Hematopoietic multipotent progenitor cell treated with erythropoietin and hydrocortisone succinate and interleukin-3 and kit ligand, for 17 days (in vitro differentiated cells): ENCODE measurements around the gene MX2.
"Not testable (repeated sequence)": the region's sequence is repeated elsewhere in the genome, so short reads cannot be mapped to it uniquely, and the experiment has no call there.

ENCODE experiments used
- DNase-seq: peaks from one replicate; pipeline ENCODE4 v3.0.0-alpha.2; 2015; ENCODE audit warnings: low spot score

The MX2 gene

DNA sequence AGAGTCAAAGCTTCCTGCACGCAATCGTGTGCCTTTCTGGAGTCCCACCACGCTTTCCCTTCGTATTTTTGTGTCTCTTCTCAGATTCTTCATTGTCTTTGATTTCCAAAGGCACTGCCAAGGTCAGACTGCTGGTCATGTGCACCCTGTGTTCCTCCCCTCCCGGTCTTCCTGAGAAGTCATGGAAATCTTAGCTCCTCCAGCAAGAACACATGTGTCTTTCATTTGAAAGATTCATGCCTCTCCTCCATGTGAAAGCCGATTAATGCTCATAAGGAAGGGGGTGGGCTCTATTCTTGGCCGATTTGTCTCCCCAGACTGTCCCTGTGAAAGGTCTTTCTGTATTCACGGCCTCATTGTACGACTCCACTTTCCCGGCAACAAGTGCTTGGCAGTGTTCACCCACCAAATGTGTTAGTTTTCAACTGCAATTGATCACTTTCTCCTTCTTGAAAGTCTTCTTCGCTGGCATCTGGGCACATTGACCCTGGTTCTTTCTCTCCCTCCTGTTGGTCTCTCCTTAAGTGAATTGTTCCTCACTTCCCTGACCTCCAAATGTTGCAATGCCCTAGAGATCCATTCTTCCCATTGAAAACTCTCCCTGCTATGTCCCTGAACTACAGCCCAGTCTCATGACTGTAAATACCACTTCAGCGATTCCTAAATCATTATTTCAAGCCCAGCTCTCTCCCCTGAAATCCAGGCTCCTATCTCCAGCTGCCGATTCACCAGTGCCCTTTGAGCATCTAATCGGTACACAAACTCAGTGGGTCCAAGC lies 25.4 kb downstream of the MX2 start:
- DNase-seq: no peak

GRCh38 chr21:41387824-41388223 lies 26.0 kb downstream of the MX2 start:
- DNase-seq: no peak

DNA sequence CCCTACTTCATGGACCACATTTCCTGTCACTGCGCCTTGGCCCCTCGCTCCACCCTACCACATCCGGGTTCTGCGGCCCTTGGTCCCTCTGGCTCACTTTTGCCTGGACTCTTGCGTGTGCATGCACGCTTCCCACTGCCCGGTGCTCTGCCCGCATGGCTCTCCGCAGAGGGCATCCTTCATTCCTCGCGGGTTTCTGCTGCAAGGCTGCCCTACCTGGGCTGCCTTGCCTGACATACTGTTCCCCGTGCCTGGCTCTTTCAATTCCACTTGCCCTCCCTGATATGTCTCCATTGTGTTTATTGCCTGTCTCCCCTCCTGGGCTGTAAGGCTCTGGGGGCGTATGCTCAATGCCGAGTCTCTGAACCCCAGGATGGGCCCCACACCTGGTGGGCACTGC lies 26.4 kb downstream of the MX2 start:
- DNase-seq: no peak

DNA sequence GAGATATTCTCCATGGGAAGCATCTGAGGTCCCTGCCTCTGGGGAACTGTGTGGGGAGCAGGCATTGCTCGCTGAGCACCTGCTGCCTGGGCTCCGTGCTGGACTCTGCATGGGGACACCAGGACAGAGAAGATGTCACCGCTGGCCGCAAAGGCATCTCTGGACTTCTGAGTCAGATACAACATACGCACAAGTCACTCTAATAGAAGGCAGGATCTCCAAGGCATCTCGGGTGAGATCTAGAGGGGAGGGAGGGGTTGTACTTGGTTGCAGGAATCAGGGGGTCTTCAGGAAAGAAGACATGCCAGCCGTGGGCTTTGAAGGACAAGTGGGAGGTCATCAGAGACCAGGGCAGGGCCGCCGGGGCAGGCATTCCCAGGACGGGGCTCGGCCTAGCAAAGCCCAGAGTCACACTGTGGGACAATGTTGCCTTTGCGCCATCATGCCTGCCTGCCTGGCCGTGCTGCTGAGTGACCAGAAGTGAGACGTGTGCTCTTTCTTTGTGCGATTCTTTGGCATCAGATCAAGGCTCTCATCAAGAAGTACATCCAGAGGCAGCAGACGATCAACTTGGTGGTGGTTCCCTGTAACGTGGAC lies 28.3 kb downstream of the MX2 start:
- DNase-seq: no peak

GRCh38 chr21:41393876-41394465 lies 32.1 kb downstream of the MX2 start:
- DNase-seq: no peak

DNA sequence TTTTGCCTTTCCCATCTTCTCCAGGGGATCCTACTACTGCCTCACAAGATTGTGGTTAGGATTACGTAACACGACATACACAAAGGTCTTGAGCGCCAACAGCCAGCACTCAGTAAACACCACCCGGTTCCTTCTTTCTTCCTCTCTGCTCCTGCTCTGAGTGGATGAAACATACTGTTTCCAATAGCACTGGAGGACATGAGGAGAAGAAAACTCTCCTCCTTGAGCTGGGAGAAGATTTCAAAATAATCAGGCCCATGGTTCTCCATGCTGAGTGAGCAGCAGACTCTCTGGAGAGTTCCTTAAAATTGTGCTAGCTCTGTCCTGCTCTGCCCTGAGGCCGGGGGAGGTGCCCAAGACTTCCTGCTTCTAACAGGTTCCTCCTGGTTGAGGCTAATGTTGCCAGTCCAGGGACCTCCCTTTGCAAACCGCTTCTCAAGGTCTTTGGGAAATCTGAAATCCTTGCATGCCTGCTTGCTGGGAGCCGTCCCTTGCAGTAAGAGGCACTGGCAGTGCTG lies 34.8 kb downstream of the MX2 start:
- DNase-seq: no peak

DNA sequence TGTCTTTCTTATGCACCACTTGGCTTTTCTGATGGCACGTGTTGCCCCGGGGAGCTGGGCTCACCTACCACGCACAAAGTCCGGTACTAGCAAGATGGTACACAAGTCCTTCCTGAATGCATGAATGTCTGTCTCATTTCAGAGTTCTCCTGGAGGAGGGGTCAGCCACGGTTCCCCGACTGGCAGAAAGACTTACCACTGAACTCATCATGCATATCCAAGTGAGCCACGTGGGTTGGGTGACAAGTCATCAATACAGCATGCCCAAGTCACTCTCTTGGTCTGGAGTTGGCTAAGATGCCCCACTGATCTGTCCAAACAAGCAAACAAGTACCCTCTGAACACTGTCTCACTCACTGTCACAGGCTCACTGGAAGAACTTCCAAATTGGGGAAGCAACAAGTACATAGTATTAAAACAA lies 35.7 kb downstream of the MX2 start:
- no peak for DNase-seq

- DNase-seq: no peak
Measured at GRCh38 chr21:41398251-41398650, 36.4 kb downstream of the MX2 start.

DNA sequence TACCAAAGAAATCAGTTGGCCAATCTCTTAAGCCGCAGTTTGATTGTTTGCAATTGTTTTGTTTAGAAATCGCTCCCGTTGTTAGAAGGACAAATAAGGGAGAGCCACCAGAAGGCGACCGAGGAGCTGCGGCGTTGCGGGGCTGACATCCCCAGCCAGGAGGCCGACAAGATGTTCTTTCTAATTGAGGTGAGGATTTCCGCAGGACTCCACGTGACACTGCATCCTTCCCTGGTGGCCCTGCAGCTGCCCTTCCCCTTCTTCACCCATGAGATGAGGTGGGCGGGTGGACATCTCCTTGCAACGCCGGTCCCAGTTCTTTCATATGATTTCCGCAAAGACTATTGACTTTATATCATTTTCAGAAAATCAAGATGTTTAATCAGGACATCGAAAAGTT lies 37.0 kb downstream of the MX2 start:
- no peak for DNase-seq

GRCh38 chr21:41399246-41399800 lies 37.5 kb downstream of the MX2 start:
- DNase-seq: no peak

- no peak for DNase-seq
Measured at GRCh38 chr21:41402231-41402630, 40.4 kb downstream of the MX2 start.

DNA sequence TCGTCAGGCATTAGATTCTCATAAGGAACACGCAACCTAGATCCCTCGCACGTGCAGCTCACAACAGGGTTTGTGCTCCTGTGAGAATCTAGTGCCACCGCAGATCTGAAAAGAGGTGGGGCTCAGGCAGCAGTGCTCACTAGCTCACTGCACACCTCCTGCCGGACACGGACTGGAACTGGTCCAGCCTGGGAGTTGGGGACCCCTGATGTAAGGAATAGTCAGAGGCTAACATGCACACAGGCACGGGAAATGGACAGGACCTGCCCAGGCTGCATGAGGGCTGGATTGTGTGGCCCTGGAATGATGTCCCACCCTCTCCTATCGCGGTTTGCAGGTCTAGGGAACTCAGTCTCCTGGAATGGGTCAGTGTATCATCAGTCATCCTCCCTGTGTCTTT lies 41.0 kb downstream of the MX2 start:
- DNase-seq: no peak

GRCh38 chr21:41403331-41403730 lies 41.5 kb downstream of the MX2 start:
- DNase-seq: no peak

- no peak for DNase-seq
Measured at GRCh38 chr21:41403966-41404365, 42.1 kb downstream of the MX2 start.

DNA sequence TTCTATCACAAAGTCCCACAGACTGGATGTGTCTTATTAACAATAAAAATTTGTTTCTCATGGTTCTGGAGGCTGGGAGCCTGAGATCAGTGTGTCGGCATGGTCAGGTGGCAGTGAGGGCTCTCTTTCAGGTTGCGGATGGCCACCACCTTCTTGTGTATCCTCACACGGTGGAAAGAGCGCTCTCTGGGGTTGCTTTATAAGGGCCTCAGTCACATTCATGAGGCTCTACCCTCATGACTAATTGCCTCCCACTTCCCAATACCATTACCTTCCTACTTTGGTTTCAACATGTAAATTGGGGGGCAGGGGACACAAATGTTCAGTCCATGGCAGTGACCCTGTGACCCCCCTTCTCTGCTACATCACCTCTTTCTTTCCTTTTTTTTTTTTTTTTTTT lies 43.5 kb downstream of the MX2 start:
- DNase-seq: no peak

DNA sequence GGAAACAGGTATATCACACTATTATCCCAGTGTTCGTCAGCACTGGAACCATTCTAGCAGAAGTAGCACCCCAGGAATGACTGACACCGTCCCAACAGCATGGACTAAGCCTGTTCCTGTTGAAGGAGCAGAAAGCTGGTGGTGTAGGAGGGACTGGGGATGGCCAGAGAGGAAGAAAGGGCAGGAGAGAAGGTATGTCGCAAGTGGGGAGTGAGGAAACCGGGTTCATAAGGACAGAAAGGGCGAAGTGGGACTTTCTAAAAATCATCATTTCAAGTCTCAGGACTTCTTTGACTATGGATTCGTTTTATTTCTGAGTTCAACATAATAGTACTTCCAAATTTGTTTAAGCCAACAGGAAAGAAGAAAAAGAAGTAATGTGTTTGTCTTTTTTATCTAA lies 44.5 kb downstream of the MX2 start:
- DNase-seq: no peak

- no peak for DNase-seq
Measured at GRCh38 chr21:41407541-41408460, 46.0 kb downstream of the MX2 start.

GRCh38 chr21:41410361-41410760 lies 48.5 kb downstream of the MX2 start:
- DNase-seq: no peak

DNA sequence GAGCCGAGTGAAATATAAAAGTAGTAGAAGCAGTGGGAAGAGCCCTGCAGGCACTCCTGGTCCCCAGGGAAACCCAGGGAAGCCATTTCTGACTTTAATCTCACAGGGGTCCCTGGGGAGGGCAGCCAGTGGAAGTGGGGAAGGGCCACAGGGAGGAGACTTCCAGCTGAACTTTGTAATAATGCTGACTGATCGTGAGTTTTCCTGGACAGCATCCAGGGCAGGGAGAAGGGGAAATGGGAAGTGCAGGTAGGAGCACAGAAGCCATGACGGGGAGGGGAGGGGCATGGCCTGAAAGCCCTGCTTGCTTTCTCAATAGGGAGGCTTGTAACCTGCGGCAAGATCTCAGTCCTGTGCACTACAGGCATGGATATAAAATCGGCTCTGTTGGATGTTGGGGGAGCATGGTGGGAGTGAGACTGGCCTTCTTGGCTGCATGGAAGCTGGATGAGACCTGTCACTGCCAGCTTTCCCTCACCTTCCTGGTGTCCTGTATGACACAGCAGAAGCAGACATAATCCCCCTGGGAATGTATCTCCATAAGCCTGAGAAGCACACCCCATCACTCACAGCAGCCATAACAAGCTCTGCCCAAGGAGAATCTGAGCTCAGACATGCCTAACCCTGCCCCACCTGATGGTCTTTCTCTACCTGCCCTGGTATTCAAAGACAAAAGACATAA lies 49.1 kb downstream of the MX2 start:
- no peak for DNase-seq

DNA sequence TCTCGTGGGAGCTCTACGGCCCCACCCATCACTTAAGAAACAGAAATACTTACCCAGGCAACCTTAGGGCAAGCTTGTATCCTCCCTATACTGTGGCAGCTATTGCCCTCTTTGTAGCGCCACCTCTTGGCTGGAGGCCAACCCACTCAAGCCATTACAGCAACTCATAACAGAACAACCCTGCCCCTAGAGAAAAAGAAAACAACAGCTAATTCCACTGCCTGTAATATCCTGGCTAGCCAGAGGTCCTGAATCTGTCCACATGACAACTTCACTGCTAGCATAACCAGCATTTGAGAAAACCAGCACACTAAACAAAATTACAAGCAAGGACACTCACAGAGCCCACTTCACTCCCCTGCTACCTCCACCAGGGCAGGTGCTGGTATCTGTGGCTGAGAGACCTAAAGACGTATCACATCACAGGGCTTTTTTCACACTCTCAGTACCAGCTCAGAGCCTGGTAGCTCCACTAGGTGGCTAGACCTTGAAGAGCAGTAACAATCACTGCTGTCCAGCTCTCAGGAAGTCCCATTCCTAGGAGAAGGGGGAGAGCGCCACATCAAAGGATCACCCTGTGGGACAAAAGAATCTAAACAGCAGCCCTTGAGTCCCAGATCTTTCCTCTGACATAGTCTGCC lies 49.7 kb downstream of the MX2 start:
- no peak for DNase-seq

DNA sequence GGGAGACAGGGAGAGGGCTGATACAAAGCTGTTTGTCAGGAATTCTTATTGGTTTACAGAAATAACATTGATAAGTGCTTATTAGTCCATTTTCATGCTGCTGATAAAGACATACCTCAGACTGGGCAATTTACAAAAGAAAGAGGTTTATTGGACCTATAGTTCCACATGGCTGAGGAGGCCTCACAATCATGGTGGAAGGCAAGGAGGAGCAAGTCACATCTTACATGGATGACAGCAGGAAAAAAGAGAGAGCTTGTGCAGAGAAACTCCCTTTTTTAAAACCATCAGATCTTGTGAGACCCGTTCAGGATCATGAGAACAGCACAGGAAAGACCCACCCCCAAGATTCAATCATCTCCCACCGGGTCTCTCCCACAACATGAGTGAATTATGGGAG lies 55.7 kb downstream of the MX2 start:
- DNase-seq: not testable (repeated sequence)
